CMK (cell line): ENCODE data around the gene TPBGL.

ENCODE experiments used
- DNase-seq: peaks from one replicate; pipeline ENCODE4 v3.0.0-alpha.2; 2010; ENCODE audit warnings: low read depth

TPBGL gene

DNA sequence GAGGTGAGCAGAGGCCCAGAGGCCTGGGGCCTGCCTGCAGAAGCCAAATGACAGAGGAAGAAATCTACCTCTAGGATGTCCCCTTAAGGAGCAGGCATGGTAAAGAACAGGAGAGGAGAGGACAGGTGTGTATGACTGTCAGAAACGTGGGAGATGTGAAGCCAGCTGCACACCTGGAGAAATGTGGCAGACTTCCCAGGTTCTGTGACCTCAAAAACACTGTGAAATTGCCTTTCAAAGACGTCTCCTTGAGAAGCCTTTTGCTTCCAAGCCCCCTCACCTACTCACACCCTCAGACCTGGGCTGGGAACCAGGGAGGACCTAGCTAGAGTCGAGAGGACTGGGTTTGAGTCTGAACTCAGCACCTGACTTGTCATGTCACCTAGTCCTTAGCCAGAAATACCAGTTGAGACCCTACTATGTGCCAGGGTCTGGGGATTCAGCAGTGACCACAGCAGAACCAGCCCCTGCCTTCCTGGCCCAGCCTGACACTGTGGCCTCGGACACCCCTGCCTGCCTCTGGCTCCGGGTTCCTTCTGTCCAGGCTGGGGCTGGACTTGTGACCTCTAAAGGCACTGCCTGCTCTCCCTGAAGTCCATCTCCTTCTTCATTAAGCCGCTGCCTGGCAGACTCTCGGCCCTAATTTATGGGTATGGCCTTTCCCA lies 5.6 kb downstream of the TPBGL start:
- no peak for DNase-seq

DNA sequence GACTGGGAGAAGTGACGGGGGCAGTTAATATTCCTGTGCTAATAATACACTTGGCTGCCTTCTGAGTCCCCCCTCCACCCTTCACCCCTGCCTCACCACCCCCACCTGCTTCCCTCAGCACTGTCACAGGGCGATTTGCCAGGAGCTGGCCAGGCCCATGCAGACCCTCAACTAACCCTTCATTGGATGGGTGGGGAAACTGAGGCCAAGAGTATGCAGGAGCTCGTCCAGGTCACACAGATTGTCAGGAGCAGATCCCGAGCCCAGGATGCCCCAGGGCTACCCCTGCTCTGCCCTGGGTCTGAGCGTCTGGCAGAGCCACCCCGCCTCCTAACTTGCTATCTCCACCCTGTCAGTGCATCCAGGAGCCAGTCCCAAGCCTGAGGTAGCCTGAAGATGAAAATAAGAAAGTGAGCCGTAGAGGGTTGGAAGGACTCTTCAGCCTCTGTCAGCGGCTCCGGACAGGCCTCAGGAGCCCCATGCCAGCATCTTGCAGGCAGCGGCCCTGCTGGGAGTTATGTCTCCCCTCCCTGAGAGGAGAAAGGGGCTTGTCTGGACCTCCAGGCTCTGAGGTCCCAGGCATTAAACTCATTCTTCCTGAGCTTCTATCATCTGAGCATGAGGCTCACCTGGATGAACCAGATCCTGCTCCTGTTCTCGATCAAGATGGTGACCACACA lies 6.2 kb downstream of the TPBGL start:
- DNase-seq = no peak

GRCh38 chr11:75248924-75249256 lies 8.3 kb downstream of the TPBGL start:
- DNase-seq = no peak

GRCh38 chr11:75249704-75250103 lies 9.1 kb downstream of the TPBGL start:
- no peak for DNase-seq

DNA sequence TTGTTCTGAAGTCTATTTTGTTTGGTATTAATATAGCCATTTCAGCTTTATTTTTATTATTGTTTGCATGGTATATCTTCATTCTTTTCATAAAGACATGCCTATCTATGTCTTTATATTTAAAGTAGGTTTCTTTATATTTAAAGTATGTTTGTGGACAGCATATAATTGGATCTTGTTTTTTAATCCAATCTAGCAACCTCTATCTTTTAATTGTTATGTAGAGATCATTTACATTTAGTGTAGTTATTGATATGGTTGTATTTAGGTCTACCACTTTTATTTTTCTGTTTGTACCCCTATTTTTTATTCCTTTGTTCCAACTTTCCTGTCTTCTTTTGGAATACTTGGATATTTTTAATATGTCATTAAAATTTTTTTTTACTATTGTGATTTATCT lies 13.8 kb downstream of the TPBGL start:
- no peak for DNase-seq

DNA sequence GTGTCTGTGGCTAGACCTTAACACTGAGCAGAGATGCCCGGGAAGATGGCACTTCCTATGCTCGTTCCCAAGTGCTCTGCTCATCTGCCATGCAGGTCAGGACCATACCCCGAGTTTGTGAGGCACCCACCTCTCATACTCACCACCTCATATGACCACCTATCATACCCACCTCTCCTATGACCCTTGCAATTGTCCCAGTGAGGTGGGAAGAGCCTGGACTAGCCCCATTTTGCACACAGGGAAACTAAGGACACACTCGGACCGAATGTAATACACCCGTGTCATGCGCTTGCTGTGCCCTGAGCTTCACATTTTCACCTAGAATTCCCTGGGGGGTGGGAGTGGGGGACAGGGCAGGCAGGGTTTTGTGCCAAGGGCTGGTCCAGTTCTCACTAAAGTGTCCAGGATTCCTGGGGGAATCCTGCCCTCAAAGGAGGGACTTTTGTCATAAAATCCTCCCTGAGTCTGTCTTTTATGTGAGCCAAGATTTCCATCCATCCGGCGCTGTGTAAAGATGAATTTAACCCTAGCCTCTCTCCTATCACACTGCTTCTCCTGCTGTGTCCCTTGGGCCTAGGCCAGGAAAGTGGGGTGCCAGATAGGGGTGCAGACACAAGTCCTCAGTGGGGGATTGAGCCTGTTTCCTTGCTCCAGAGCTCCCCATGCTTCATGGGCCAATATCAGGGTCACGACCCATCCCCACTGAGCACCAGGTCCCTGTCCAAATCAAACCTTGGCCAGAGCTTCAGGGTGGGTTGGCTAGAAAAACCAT lies 20.0 kb downstream of the TPBGL start:
- no peak for DNase-seq

DNA sequence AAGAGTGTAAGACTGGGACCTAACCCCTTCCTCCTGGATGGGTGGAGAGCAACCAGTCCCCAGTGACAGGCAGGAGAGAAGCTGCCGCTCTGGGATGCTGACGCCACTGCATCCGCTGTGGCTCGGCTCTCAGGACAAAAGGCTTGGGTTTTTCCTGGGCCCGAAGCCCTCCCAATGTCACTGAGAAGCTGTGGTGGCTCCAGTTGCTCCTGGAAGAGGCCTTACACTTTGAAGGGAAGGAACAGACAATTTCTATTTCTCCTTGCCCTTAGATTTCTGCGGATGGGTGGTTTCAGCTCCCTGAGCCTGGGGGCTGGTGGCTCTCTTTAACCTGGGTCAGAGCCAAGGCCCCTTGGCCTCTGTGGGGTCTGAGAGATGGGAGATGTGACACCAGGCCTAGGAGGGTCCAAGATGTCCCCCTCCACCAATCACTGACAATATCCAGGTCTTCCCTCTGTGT lies 21.4 kb downstream of the TPBGL start:
- DNase-seq = no peak

- no peak for DNase-seq
These were observed 21.9 kb downstream of the TPBGL start for GRCh38 chr11:75262436-75262835.

- no peak for DNase-seq
These were observed 22.6 kb downstream of the TPBGL start for GRCh38 chr11:75262961-75263852.

DNA sequence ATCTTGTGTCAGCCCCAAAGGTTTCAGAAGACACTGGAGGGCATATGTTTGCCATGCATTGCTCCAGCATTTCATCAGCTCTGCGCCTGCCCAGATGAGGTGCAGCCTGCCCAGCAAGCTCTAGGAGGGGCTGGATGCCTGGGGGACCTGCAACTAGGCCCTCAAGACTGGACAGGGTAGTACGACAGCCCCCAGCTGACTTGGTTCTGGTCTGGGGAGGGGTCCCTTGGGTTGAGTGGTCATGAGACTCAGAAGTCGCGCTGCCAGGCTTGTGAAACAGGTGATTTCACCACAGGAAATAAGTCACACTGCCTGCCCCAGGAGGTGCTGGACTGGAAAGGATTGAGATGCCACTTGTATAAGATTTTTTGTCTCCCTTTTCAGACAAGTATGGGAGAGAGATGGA lies 23.4 kb downstream of the TPBGL start:
- no peak for DNase-seq

DNA sequence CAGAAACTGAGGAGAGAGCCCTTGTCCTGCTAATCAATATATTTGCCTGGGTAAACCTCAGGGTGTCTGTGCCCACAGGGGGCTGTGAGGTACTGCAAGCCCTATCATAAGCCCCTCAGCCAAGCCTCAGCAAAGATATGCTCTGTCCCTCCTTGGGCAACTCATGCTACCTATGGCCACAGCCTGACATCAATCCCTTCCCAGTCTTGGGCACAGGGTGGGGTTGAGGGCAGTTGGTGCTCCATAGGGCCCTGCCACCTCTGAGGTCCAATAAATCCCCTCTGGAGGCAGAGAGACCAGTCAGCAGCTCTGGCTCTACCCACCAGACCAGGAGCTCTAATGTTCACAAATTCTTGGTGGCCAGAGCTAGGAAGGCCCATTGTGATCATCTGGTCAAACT lies 23.8 kb downstream of the TPBGL start:
- no peak for DNase-seq

- DNase-seq = no peak
These were observed 24.4 kb downstream of the TPBGL start for GRCh38 chr11:75264971-75265370.

DNA sequence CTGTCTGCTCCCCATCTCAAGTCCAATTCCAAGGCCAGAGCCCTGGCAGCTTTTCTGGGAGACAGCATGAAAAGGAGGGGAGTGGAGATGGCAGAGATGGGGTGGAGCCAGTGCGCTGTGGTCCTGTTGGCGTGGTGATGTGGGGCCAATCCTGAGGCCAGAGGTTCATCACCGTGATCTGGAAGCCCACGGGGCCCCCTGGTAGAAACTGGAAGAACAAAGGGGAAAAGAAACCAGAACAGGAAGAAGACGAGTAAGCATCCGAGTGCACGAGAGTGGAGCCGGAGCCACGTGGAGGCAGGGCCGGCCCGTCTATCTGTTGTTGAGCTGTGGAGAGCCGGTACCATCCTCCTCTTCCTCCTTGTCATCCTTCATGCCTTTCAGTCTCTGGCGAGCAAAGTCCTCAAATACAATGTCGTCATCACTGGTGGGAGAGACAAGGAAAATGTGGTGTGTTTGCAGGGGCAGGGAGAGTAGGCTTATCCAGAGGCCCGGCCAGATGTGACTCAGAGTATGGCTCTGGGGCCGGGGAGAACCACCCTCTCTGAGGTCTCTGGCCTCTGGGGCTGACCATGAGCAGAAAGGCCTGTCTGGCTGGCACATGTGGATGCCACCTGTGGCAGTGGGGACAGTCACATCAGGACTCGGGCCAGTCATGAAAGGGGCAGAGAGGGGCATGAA lies 25.4 kb downstream of the TPBGL start:
- no peak for DNase-seq

- no peak for DNase-seq
These were observed 26.8 kb downstream of the TPBGL start for GRCh38 chr11:75267171-75267970.

- DNase-seq = no peak
These were observed 28.2 kb downstream of the TPBGL start for GRCh38 chr11:75268626-75269366.

DNA sequence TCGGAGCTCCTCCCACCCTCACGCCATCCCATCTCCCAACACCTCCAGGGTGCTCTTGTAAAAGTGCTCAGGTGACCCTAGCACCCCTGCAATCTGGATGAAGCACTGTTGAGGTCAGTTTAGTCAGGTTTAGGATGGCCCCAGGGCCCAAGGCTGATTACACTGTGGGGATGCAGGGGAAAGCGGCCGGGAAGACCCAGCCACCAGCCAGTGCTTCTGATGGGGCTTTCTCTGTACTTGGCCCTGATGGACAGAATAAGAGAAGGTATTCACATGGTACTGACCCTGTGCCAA lies 28.7 kb downstream of the TPBGL start:
- no peak for DNase-seq

GRCh38 chr11:75269896-75270295 lies 29.3 kb downstream of the TPBGL start:
- DNase-seq = no peak

DNA sequence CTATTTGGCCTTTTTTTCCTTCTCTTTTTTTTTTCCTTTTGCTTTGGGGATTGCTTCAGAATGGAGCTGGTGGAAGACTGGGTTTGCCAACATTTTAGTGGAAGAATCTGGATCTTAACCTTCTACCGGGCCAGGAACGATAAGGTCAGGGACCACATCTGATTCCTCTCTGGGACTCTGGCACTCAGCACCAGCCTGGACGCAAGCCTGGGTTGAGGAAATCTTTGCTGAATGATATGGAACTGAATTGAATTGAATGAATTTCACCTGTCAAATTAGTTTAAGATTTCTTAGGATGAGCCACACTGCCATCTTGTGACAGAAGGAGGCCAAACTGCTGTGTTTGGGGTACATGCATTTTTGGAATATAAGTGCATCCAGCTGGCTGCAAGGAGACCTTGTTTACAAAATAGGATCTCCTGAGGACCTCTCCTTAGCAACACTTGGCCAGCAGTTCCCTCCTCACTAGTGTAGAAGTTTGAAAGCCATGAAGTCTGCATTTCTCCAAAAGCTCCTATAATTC lies 30.4 kb downstream of the TPBGL start:
- no peak for DNase-seq

- no peak for DNase-seq
These were observed 31.2 kb downstream of the TPBGL start for GRCh38 chr11:75271730-75272129.

DNA sequence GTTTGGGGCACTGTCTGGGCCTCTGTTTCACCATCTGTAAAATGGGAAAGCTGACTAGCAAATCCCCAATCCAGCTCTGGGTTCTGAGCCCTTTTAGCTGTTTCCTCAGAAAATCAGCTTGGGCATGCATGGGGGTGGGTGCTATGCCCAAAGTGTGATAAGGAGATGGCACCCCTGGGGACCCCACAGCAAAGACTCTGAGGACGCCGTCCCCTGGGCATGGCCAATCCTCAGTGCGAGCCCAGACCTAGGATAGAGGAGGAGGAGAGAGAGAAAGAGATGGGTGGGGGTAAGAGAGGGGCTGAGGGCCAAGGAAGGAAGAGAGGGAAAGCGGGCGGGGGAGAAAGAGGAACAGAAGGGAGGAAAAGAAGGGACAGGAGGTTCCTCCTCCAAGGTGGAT lies 31.8 kb downstream of the TPBGL start:
- no peak for DNase-seq
